A549 treated with AZD9567 at 1 μM for 4 hours (cell line): ENCODE data around the gene PYGO1. TPM values are rescaled to one million over a fixed set of nuclear protein-coding genes. Genes with fewer than 3 reads are reported as not detected.

Experiments
- total RNA-seq: library from RNA; stranded (reverse); fragments of 200-300 nt; extraction: Qiagen RNA extraction; gene quantifications from 5 replicates; pipeline ENCODE4 v1.2.3, GENCODE V29; 2022; ENCODE audit not compliant: insufficient read depth

Gene PYGO1, protein sequence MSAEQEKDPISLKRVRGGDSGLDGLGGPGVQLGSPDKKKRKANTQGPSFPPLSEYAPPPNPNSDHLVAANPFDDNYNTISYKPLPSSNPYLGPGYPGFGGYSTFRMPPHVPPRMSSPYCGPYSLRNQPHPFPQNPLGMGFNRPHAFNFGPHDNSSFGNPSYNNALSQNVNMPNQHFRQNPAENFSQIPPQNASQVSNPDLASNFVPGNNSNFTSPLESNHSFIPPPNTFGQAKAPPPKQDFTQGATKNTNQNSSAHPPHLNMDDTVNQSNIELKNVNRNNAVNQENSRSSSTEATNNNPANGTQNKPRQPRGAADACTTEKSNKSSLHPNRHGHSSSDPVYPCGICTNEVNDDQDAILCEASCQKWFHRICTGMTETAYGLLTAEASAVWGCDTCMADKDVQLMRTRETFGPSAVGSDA
- 5.8 to 8.6 TPM (median 6.5 TPM) in 5 replicates for total RNA-seq

DNA sequence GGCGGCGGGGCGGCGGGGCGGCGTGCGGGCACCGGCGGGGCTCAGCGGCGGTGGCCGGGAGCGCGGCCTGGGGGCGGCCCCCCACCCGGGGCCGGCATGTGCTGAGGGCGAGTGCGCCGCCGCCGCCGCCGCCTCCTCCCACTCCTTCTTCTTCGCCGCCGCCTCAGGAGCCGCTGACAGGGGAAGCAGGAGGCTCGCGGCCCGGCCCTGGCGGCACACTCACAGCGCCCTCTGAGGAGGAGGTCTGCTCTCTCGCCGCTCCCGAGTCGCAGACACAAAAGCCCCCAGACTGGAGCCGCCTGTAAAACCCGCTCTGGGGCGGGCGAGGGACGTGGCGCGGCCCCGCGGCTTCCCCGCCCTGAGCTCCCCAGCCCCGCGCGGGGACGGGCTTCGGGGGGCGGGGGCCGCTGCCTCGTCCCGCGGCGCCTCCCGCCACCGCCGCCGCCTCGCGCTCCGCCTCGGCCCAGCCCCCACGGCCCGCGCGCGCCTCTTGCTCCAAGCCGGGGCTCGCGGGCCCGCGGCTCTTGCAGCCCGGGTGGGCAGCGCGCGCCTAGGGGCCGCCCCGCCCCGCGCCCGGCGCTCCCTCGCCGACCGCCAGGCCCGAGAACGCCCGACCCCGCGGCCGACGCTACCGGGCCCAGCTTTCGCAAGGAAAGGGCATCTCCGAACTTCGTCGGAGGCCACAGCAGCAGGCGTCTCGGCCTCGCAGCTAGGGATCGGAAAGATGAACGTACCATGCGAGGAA is at the start of gene PYGO1:
TSS of gene PYGO1 (minus strand) at position 276 of the 745 bp plus-strand sequence. CDS start 462 bp downstream, outside the sequence.

Other genes starting within 250 kb of the PYGO1 start
- 34.2 to 44.0 TPM (median 37.9 TPM) in 5 replicates for gene CCPG1, start 180.0 kb downstream of the PYGO1 start, total RNA-seq
- 2.8 to 4.5 TPM (median 4.1 TPM) in 5 replicates for gene PIERCE2, start 179.8 kb downstream of the PYGO1 start, total RNA-seq
- 8.7 to 12.5 TPM (median 9.0 TPM) in 5 replicates for gene DNAAF4, start 80.1 kb downstream of the PYGO1 start, total RNA-seq
- 4.5 to 10.4 TPM (median 9.4 TPM) in 5 replicates for gene PRTG, start 154.8 kb upstream of the PYGO1 start, total RNA-seq